Peyer's patch (tissue), 4 donors: Measurements from ENCODE around the gene MAP2K7.

Experiments used
- POLR2A ChIP-seq, 2 donors: fragments of 450-650 bp; IDR thresholded peaks; one replicate each; pipeline ENCODE4 v1.5.1; 2017; ENCODE audit warnings: antibody characterized with exemption in 2 of 2, mild to moderate bottlenecking in 2 of 2, moderate library complexity in 2 of 2
- TF ChIP-seq, protein P1 (sequence below), 6 experiments: fragments of 450-650 bp in 4 of 6; fragments of 200-600 bp in 2 of 6; sonication (generic) in 1 of 6; IDR thresholded peaks; one replicate each; pipeline ENCODE4 v1.5.1; 2017 to 2019; ENCODE audit warnings: antibody characterized with exemption in 6 of 6, mild to moderate bottlenecking in 3 of 6, moderate library complexity in 1 of 6

DNA sequence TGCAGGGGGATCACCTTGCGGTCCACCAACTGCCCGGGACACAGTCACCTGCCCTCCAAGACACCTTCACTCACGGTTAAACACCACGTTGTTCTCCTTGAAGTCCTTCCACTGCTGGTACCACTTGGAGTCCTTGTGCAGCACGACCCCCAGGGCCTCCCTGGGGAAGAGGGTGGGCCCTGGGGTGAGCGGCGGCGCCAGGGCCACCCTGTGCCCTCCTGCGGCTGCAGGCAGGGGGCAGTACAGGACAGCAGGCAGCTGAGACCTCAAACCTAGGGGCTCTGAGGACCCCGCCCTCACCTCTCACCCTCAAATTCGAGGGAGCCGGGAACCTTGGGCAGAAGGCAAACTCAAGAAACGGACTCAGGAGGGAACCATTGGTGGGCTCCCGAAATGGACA lies 29.7 kb downstream of the MAP2K7 start:
- no peak for TF ChIP-seq POLR2A (IDR thresholded peaks at IDR 0.05)
- TF ChIP-seq, protein P1, sequence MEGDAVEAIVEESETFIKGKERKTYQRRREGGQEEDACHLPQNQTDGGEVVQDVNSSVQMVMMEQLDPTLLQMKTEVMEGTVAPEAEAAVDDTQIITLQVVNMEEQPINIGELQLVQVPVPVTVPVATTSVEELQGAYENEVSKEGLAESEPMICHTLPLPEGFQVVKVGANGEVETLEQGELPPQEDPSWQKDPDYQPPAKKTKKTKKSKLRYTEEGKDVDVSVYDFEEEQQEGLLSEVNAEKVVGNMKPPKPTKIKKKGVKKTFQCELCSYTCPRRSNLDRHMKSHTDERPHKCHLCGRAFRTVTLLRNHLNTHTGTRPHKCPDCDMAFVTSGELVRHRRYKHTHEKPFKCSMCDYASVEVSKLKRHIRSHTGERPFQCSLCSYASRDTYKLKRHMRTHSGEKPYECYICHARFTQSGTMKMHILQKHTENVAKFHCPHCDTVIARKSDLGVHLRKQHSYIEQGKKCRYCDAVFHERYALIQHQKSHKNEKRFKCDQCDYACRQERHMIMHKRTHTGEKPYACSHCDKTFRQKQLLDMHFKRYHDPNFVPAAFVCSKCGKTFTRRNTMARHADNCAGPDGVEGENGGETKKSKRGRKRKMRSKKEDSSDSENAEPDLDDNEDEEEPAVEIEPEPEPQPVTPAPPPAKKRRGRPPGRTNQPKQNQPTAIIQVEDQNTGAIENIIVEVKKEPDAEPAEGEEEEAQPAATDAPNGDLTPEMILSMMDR (IDR thresholded peaks at IDR 0.05): peak in 1 of 6 experiments; percentile 5
